ENCODE results near the gene CRELD1.
A peak's percentile ranks its signal among the peaks of the same experiment; 100 is the strongest.

Gene CRELD1

DNA sequence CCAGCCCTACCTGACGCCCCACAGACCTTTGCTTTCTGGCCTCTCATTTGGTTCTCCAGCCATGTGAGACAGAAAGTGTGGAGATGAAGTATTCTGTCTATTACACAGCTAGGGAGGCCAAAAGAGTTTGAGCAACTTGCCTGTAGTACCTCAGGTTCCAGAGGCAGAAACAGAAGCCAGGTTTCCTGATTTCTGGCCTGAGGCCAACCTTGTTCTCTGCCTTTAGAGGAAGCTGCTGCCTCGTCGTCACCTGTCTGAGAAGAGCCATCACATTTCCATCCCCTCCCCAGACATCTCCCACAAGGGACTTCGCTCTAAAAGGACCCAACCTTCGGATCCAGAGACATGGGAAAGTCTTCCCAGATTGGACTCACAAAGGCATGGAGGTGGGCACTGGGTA lies 27.2 kb upstream of the CRELD1 start:
- DNase-seq, result no peak

GRCh38 chr3:9908286-9908685 lies 25.3 kb upstream of the CRELD1 start:
- no peak for DNase-seq

- no peak for DNase-seq
These were observed 24.2 kb upstream of the CRELD1 start for GRCh38 chr3:9909221-9910013.

DNA sequence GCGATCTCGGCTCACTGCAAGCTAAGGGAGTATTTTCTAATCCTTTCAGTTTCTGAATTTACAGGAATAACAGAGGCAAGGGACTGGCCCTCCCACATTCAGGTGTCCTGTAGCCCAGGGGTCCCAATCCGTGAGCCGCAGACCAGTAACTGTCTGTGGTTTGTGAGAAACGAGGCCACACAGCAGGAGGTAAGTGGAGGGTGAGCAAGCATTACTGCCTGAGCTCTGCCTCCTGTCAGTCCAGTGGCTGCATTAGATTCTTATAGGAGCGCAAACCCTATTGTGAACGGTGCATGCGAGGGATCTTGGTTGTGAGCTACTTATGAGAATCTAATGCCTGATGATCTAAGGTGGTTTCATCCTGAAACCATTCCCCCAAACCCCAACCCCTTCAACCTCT lies 21.8 kb upstream of the CRELD1 start:
- no peak for DNase-seq

DNA sequence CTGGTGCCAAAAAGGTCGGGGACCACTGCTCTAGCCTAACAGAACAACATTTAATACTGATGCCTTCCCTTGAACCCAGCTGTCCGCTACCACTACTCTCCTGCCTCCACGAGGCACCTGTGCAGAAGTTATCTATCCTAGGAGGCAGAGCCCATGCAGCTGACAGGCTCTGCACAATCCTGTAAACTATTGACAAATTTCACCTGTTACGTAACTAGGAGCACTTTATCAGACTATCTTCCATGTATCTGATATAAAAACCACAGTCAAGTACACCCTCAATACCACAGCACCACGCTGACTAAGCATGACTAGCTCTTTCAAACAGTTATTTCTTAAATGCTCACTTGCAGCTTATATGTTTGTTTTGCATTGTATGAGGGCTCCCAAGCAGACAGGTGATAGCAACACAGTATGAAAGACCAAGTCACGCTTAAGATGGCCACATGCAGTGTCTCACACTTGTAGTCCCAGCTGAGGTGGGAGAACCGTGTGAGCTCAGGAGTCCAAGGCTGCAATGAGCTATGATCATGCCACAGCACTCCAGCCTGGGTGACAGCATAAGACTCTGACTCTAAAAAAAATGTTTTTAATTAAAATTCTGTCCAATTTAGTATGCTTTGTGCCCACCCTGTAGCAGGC lies 21.2 kb upstream of the CRELD1 start:
- DNase-seq, result no peak

DNA sequence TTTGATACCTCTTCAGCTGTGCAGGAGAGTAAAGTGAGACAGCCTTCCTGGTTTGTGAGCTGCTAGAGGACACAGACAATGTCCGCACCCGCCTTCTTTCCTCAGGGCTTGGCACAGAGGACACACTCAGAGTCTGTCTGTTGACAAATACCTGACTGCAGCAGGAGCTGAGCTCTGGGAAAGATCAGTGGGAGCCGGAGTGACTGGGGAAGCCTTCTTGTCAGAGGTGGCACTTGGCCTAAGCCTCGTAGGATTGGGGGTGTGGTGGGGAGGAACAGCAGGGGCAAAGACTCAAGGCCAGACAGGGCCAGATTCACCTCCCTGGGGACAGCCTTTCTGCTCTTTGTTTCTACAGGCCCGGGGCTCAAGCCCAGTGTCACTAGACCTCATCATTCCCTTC lies 20.0 kb upstream of the CRELD1 start:
- DNase-seq, result no peak

- DNase-seq, result no peak
These were observed 19.6 kb upstream of the CRELD1 start for GRCh38 chr3:9914011-9914410.

GRCh38 chr3:9914559-9915253 lies 18.9 kb upstream of the CRELD1 start:
- peak; percentile 28 for DNase-seq

DNA sequence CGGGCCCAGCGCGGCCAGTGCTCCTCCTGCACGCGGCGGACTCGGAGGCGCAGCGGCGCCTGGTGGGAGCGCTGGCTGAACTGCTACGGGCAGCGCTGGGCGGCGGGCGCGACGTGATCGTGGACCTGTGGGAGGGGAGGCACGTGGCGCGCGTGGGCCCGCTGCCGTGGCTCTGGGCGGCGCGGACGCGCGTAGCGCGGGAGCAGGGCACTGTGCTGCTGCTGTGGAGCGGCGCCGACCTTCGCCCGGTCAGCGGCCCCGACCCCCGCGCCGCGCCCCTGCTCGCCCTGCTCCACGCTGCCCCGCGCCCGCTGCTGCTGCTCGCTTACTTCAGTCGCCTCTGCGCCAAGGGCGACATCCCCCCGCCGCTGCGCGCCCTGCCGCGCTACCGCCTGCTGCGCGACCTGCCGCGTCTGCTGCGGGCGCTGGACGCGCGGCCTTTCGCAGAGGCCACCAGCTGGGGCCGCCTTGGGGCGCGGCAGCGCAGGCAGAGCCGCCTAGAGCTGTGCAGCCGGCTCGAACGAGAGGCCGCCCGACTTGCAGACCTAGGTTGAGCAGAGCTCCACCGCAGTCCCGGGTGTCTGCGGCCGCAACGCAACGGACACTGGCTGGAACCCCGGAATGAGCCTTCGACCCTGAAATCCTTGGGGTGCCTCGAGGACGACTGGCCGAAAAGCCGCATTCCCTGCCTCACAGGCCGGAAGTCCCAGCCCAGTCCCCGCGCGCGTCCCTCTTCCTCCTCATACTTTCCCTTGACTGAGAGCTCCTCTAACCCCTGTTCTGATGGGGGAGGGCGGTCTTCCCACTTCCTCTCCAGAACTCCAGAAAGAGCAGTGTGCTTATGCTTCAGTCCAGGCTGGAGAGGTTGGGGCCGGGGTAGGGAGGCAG lies 18.1 kb upstream of the CRELD1 start:
- DNase-seq, result peak; percentile 9

DNA sequence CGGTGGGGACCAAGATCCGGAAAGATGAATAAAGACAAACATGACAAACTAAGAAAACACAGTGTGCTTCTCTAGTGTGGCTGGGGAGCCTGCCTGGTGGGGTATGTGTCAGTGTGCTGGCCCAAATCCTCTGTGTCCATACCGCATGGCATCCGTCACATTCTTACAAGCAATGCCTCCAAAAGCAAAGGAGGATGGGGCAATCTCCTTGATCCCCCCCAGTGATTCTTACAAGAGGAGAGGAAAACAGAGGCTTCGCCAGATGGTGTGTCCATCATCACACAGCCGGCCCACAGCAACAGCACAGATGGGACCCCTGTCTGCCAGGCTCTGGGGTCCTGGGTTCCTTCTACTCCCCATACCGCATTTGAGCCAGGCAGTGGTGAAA lies 17.3 kb upstream of the CRELD1 start:
- DNase-seq, result no peak

GRCh38 chr3:9916734-9917680 lies 16.6 kb upstream of the CRELD1 start, which contains the start of gene IL17RC:
Gene IL17RC, plus strand, starts transcription at chr3:9917098. Its CDS starts 218 bp downstream, at chr3:9917316.
- peak; percentile 69 for DNase-seq

- DNase-seq, result no peak
These were observed 15.8 kb upstream of the CRELD1 start for GRCh38 chr3:9917820-9918219.

DNA sequence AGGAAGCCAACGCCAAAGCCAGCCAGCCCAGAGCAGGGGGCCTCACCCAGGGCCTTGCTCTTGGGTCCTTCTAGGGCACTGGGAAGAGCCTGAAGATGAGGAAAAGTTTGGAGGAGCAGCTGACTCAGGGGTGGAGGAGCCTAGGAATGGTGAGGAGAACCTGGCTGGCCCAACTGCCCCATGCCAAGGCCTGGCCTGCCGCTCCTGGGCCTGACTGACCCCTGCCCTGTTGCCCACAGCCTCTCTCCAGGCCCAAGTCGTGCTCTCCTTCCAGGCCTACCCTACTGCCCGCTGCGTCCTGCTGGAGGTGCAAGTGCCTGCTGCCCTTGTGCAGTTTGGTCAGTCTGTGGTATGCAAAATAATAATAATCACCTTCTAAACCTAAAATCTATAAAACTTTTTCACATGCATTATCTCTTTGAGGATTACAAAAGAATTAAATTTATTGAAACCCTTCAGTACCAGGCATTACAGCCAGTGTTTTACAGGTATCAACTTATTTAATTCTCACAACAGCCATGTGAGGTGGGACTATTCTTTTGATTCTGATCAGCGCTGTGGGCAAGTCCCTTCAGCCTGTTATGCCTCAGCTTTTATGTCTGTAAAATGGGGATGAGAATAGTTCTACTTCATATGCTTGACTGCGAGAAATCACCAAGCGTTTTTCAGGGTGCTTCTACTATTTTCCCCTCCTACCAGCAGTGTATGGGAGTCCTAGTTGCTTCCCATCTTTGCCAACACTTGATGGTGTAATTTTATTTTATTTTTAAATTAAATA lies 15.2 kb upstream of the CRELD1 start:
- DNase-seq, result no peak

GRCh38 chr3:9928158-9928557 lies 5.5 kb upstream of the CRELD1 start:
- no peak for DNase-seq

GRCh38 chr3:9930804-9931418 lies 2.7 kb upstream of the CRELD1 start:
- no peak for DNase-seq

GRCh38 chr3:9932535-9932842 lies 1.1 kb upstream of the CRELD1 start:
- no peak for DNase-seq

GRCh38 chr3:9932843-9933560 lies 632 bp upstream of the CRELD1 start:
- DNase-seq, result peak; percentile 39

- DNase-seq, result no peak
These were observed 594 bp downstream of the CRELD1 start for GRCh38 chr3:9934235-9934621.

DNA sequence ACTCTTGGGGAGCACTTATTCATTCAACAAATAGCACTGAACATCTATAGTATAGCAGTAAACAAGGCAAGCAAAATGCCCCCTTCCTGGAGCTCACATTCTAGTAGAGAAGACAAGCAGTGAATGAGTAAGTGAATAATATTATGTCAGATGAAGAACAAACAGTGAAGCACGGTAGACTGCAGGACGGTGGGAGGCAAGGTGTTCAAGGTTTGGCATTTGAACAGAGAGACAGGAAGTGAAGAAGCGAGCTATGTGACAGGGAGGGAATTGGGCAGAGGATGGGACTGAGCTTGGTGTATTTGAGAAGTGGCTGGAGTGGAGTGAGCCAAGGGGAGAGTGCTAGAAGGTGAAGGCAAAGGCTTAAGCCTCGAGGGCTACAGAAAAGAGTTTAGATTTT lies 1.4 kb downstream of the CRELD1 start:
- no peak for DNase-seq

GRCh38 chr3:9935966-9936510 lies 2.4 kb downstream of the CRELD1 start:
- DNase-seq, result no peak
